ENCODE measurements around the gene IGFBP2.

DNA sequence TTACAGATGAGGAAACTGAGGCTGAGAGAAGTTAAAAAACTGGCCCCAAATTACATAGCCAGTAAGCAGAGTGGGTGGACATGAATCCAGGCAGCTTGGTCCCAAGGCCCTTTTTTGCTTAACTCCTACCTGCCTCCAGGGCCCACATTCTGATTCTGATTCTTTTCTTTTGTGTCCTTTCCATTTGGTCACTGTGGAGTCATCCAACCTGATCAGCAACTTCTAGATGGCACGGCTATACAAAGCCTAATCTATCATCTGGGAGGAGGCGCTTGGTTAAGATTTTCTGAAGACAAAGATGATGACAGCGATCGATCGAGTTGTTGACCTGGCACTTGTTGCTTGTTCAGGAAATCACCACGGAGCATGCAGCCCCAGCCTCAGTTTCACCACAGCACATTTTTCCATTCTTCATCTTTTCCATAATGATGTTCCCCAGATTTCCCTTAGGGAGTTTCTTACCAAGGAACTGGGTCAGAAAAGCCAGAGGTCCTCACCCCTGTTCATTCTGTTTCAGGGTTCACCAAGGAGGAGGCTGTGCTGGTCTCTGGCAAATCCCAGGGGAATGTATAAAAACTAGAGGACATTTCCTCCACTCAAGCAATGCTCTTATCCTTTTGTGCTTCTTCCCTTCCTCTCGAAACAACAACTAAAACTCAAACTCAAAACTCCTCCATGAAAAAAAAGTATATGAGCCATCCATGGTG lies 6.9 kb upstream of the IGFBP2 start:
- no peak for TF ChIP-seq YY1 (IDR thresholded peaks at IDR 0.05; ENCODE audit: insufficient read depth, insufficient read length)
- no peak for TF ChIP-seq ZNF274 (IDR thresholded peaks at IDR 0.05; ENCODE audit: low read depth, low read length)
- no peak for TF ChIP-seq SUZ12 (IDR thresholded peaks at IDR 0.05; ENCODE audit: extremely low read depth, insufficient read depth, insufficient read length)
